Hypothalamus (tissue), 51 donors: Measurements from ENCODE around the gene KCTD20.

Experiments
- DNase-seq, 51 donors: peaks; one replicate each; lab custom pipeline; 2025; lab: John Stamatoyannopoulos, UW

Gene KCTD20

GRCh38 chr6:36492092-36492491, 49.3 kb downstream of the KCTD20 start:
- no peak for DNase-seq

GRCh38 chr6:36492621-36493020, 49.8 kb downstream of the KCTD20 start:
- DNase-seq = no peak

GRCh38 chr6:36493319-36493718, 50.5 kb downstream of the KCTD20 start:
- DNase-seq = no peak

GRCh38 chr6:36493859-36494258, 51.1 kb downstream of the KCTD20 start:
- no peak for DNase-seq

- no peak for DNase-seq
These were observed 52.3 kb downstream of the KCTD20 start for GRCh38 chr6:36495086-36495485.

- no peak for DNase-seq
These were observed 57.1 kb downstream of the KCTD20 start for GRCh38 chr6:36499918-36500317.

GRCh38 chr6:36501686-36502085, 58.9 kb downstream of the KCTD20 start:
- no peak for DNase-seq

- DNase-seq = no peak
These were observed 61.4 kb downstream of the KCTD20 start for GRCh38 chr6:36504181-36504580.

- DNase-seq = no peak
These were observed 62.2 kb downstream of the KCTD20 start for GRCh38 chr6:36504982-36505381.

- DNase-seq = no peak
These were observed 63.1 kb downstream of the KCTD20 start for GRCh38 chr6:36505744-36506534.

GRCh38 chr6:36506611-36507010, 63.8 kb downstream of the KCTD20 start:
- DNase-seq = no peak

GRCh38 chr6:36508532-36508931, 65.7 kb downstream of the KCTD20 start:
- DNase-seq = no peak

- no peak for DNase-seq
These were observed 67.6 kb downstream of the KCTD20 start for GRCh38 chr6:36510365-36510764.

- no peak for DNase-seq
These were observed 72.0 kb downstream of the KCTD20 start for GRCh38 chr6:36514554-36515456.

GRCh38 chr6:36515844-36516243, 73.0 kb downstream of the KCTD20 start:
- no peak for DNase-seq

- DNase-seq = no peak
These were observed 73.8 kb downstream of the KCTD20 start for GRCh38 chr6:36516559-36516958.

- DNase-seq = no peak
These were observed 74.2 kb downstream of the KCTD20 start for GRCh38 chr6:36516988-36517387.

GRCh38 chr6:36517408-36517807, 74.6 kb downstream of the KCTD20 start:
- DNase-seq = no peak

- no peak for DNase-seq
These were observed 76.6 kb downstream of the KCTD20 start for GRCh38 chr6:36519352-36519751.

GRCh38 chr6:36523451-36523850, 80.7 kb downstream of the KCTD20 start:
- DNase-seq = no peak

GRCh38 chr6:36523936-36524499, 81.2 kb downstream of the KCTD20 start:
- DNase-seq = no peak
